Uterus (tissue), 4 donors: Measurements from ENCODE around the gene SLC48A1. TPM values are rescaled to one million over a fixed set of nuclear protein-coding genes. Genes with fewer than 3 reads are reported as not detected.
"Not testable (repeated sequence)": the region's sequence is repeated elsewhere in the genome, so short reads cannot be mapped to it uniquely, and the experiment has no call there.

Experiments
- DNase-seq, 2 donors: peaks; one replicate each; pipeline ENCODE4 v3.0.0-alpha.2; 2019 to 2020
- H3K27ac ChIP-seq, 2 donors: fragments of 200-600 bp; sonication (generic); 1 replicate in 1 of 2; 2 replicates in 1 of 2; pipeline ENCODE4 v1.5.1; 2016 to 2018
- H3K27me3 ChIP-seq, 2 donors: fragments of 200-600 bp; sonication (generic); one replicate each; pipeline ENCODE4 v1.5.1; 2018 to 2019; ENCODE audit warnings: control low read depth in 1 of 2
- H3K36me3 ChIP-seq, 2 donors: fragments of 200-600 bp; sonication (generic); one replicate each; pipeline ENCODE4 v1.5.1; 2019; ENCODE audit warnings: control low read depth in 1 of 2
- H3K4me1 ChIP-seq, 2 donors: fragments of 200-600 bp; sonication (generic); one replicate each; pipeline ENCODE4 v1.5.1; 2018 to 2019; ENCODE audit warnings: control low read depth in 1 of 2
- H3K4me3 ChIP-seq, 2 donors: fragments of 200-600 bp; sonication (generic); 1 replicate in 1 of 2; 2 replicates in 1 of 2; pipeline ENCODE4 v1.5.1; 2018 to 2019; ENCODE audit warnings: mild to moderate bottlenecking in 1 of 2
- H3K9me3 ChIP-seq, 2 donors: fragments of 200-600 bp; sonication (generic); one replicate each; pipeline ENCODE4 v1.5.1; 2019; ENCODE audit warnings: control low read depth in 1 of 2
- CTCF ChIP-seq, 4 experiments: fragments of 200-600 bp in 2 of 4; fragments of 450-650 bp in 2 of 4; sonication (generic) in 2 of 4; IDR thresholded peaks; one replicate each; pipeline ENCODE4 v1.5.1; 2016 to 2019; ENCODE audit warnings: antibody characterized with exemption in 4 of 4, mild to moderate bottlenecking in 2 of 4, moderate library complexity in 1 of 4
- POLR2A ChIP-seq, 2 donors: fragments of 450-650 bp; IDR thresholded peaks; one replicate each; pipeline ENCODE4 v1.6.1; 2016; ENCODE audit warnings: antibody characterized with exemption in 2 of 2, mild to moderate bottlenecking in 1 of 2, moderate library complexity in 1 of 2
- intact Hi-C: fragments of 100-400 bp; cut with DNase I; formaldehyde crosslinking; loops from one replicate; pipeline ENCODE4 v1.15.1; 2023; ENCODE audit warnings: low total_unique reads
- total RNA-seq, 4 donors: library from RNA; depleted of rRNA in 3 of 4; stranded (reverse); fragments of >200 nt in 3 of 4; gene quantifications; one replicate each; pipeline versions ENCODE4 v1.1.0 to v1.2.4, GENCODE V29; 2014 to 2023
- donor health status: DM: yes; HTN: yes; CAD: no.

SLC48A1 gene
- total RNA-seq, 4 donors from 2014 or later, result 1.3 to 50.5 (median 15.4) TPM

DNA sequence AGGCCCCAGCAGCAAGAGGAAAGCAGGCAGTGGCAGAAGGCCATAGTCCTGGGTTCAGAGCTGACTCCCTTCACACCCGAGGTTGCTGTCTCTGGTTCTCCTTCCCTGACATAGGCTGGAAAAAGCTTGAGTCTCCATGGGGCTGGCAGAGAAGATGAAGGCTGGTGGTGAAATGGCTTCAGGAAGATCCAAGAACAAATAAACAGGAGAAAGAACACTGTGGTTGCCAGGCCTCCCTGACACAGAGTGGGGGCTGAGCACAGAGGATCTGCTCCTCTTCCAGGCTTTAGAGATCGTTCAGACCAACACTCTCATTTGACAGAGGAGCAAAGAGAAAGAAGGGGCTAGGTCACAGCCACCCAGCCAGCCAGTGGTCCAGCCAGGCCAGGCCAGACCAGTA is 32.4 kb downstream of the SLC48A1 start:
- Histone ChIP-seq H3K9me3 (no peaks in the 10 kb centered on the region), H3K4me3 (no peak overlapping the region), H3K36me3 (no peaks in the 10 kb centered on the region), H3K27me3 (no peaks in the 10 kb centered on the region), H3K27ac (peak overlapping the region; percentile 51 to 52), H3K4me1 (peaks cover 24 to 79% of the 10 kb centered on the region in 2 donors)
- DNase-seq, result no peak
- TF ChIP-seq POLR2A (IDR thresholded peaks at IDR 0.05) (no peak), CTCF (IDR thresholded peaks at IDR 0.05) (no peak)
- intact Hi-C loops, result no loop called here

- no peaks in the 10 kb centered on the region for H3K9me3 ChIP-seq
- DNase-seq, result no peak
- H3K27me3 ChIP-seq, result no peaks in the 10 kb centered on the region
- no peaks in the 10 kb centered on the region for H3K36me3 ChIP-seq
- H3K4me1 ChIP-seq, result peaks cover 25 to 71% of the 10 kb centered on the region in 2 donors
- H3K27ac ChIP-seq, result peak overlapping the region; percentile 98 to 99
- no peak overlapping the region for H3K4me3 ChIP-seq
- intact Hi-C loops, result no loop called here
- TF ChIP-seq CTCF (IDR thresholded peaks at IDR 0.05) (no peak), POLR2A (IDR thresholded peaks at IDR 0.05) (no peak)
Measured at GRCh38 chr12:47807338-47807737, 34.3 kb downstream of the SLC48A1 start.

- Histone ChIP-seq H3K27ac (peak overlapping the region; percentile 98 to 99), H3K27me3 (no peaks in the 10 kb centered on the region), H3K4me3 (no peak overlapping the region), H3K9me3 (no peaks in the 10 kb centered on the region), H3K4me1 (peaks cover 23 to 63% of the 10 kb centered on the region in 2 donors), H3K36me3 (no peaks in the 10 kb centered on the region)
- DNase-seq, result peak in 1 of 2 donors; percentile 63
- intact Hi-C loops, result no loop called here
- no peak for TF ChIP-seq CTCF (IDR thresholded peaks at IDR 0.05)
- TF ChIP-seq POLR2A (IDR thresholded peaks at IDR 0.05), result no peak
Measured at GRCh38 chr12:47808050-47808449, 35.0 kb downstream of the SLC48A1 start.

DNA sequence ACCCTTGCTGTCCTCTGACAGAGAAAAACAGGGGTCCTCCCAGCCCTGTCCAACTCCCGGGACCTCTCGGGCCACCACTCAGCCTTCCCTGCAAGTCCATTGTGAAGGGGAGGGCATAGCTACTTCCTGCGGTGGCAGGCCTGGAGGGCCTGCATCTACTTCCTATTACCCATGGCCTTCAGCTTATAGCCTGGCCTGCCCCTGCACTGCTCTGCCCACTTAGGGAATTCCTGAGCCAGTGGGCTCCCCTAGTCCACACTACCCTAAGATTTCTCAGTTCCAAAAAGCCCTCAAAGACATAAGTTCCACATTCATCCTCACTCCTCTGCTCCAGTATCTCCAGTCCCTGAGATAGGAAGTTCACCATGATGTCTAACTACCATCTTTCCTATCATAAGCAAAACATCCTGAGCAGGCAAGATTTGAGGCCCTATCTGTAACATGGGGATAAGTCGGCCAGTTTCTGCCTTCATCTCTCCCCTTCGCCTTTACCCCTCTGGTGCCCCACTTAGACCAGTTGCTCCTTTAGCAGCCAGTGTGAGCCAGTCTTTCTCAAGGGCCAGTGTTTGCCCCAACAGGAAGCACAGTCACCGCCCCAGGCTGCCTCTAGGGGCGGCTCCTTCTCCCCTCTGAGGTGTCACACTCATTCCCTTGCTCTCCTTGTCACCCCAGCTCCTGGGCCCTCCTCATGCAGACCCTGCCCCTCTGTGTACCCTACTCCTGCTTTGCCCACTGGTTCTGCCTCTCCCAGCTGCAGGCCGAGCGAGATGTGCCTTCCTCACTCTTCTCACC is 35.7 kb downstream of the SLC48A1 start:
- no peak for TF ChIP-seq POLR2A (IDR thresholded peaks at IDR 0.05)
- no peak for TF ChIP-seq CTCF (IDR thresholded peaks at IDR 0.05)
- Histone ChIP-seq H3K9me3 (no peaks in the 10 kb centered on the region), H3K27ac (peak overlapping the region; percentile 98 to 99), H3K27me3 (no peaks in the 10 kb centered on the region), H3K36me3 (no peaks in the 10 kb centered on the region), H3K4me1 (peaks cover 30 to 63% of the 10 kb centered on the region in 2 donors), H3K4me3 (no peak overlapping the region)
- no peak for DNase-seq
- intact Hi-C loops, result no loop called here

GRCh38 chr12:47809518-47809917 is 36.5 kb downstream of the SLC48A1 start:
- intact Hi-C loops, result not testable (repeated sequence)

More at GRCh38 chr12:47809518-47809917, 36.5 kb downstream of the SLC48A1 start:
- not testable (repeated sequence) for H3K27me3 ChIP-seq, H3K9me3 ChIP-seq, H3K36me3 ChIP-seq, H3K4me3 ChIP-seq, DNase-seq
- Histone ChIP-seq H3K4me1 (peaks cover 37 to 63% of the 10 kb centered on the region in 2 donors), H3K27ac (peak overlapping the region; percentile 98 to 99)
